Prostate gland (tissue), 2 donors: ENCODE data around the gene ATP2A2. TPM values are rescaled to one million over a fixed set of nuclear protein-coding genes. Genes with fewer than 3 reads are reported as not detected.

Experiments used
- DNase-seq: peaks from one replicate; pipeline ENCODE4 v3.0.0-alpha.2; 2019; ENCODE audit warnings: low spot score
- H3K27ac ChIP-seq, 2 donors: fragments of 200-600 bp; sonication (generic); 2 replicates each; pipeline ENCODE4 v1.5.1; 2017 to 2019
- H3K27me3 ChIP-seq: fragments of 200-600 bp; sonication (generic); replicated peaks from 2 replicates; pipeline ENCODE4 v1.5.1; 2019; ENCODE audit not compliant: insufficient read depth
- H3K36me3 ChIP-seq, 2 donors: fragments of 200-600 bp; sonication (generic); 1 replicate in 1 of 2; 2 replicates in 1 of 2; pipeline versions ENCODE4 v1.5.1 to v1.8.1; 2017 to 2019
- H3K4me1 ChIP-seq: fragments of 200-600 bp; sonication (generic); replicated peaks from 2 replicates; pipeline ENCODE4 v1.5.1; 2019
- H3K4me3 ChIP-seq, 2 donors: fragments of 200-600 bp; sonication (generic); 2 replicates each; pipeline ENCODE4 v1.5.1; 2017 to 2019
- H3K9me3 ChIP-seq: fragments of 200-600 bp; sonication (generic); 2 replicates; pipeline ENCODE4 v1.5.1; 2017
- CTCF ChIP-seq, 4 experiments: fragments of 200-600 bp in 2 of 4; fragments of 450-650 bp in 2 of 4; sonication (generic) in 2 of 4; IDR thresholded peaks; 1 replicate in 3 of 4; 2 replicates in 1 of 4; pipeline ENCODE4 v1.5.1; 2016 to 2019; ENCODE audit warnings: antibody characterized with exemption in 4 of 4, mild to moderate bottlenecking in 2 of 4, moderate library complexity in 2 of 4
- POLR2A ChIP-seq: fragments of 450-650 bp; IDR thresholded peaks from one replicate; pipeline ENCODE4 v1.6.1; 2016; ENCODE audit warnings: antibody characterized with exemption, mild to moderate bottlenecking
- POLR2AphosphoS5 ChIP-seq: sonication (generic); formaldehyde crosslinking; IDR thresholded peaks from one replicate; pipeline ENCODE4 v1.6.1; 2017; ENCODE audit warnings: antibody characterized with exemption
- WGBS: methylation state at CpG from one replicate; pipeline ENCODE4 v1.1.5; 2018; 5-methylcytosine and 5-hydroxymethylcytosine counted together
- intact Hi-C: fragments of 100-400 bp; cut with DNase I; formaldehyde crosslinking; loops from one replicate; pipeline ENCODE4 v1.14.2; 2022
- total RNA-seq, 2 donors: library from RNA; depleted of rRNA; stranded (reverse); fragments of >200 nt; gene quantifications; one replicate each; pipeline ENCODE4 v1.1.0, GENCODE V29; 2016

Gene ATP2A2
- total RNA-seq, 2 donors from 2014 or later = 121 to 209 TPM

GRCh38 chr12:110351119-110351518 lies 70.1 kb downstream of the ATP2A2 start:
- no peak overlapping the region for H3K4me3 ChIP-seq
- intact Hi-C loops = no loop called here
- no peaks in the 10 kb centered on the region for H3K36me3 ChIP-seq
- no peak overlapping the region for H3K27ac ChIP-seq
- 95% methylated on average over 8 of the region's 8 CpGs for WGBS
- no peak for DNase-seq
- TF ChIP-seq CTCF (IDR thresholded peaks at IDR 0.05) (no peak), POLR2A (no peak), POLR2AphosphoS5 (no peak)
- H3K27me3 ChIP-seq = no peaks in the 10 kb centered on the region
- no peaks in the 10 kb centered on the region for H3K9me3 ChIP-seq
- H3K4me1 ChIP-seq = peaks cover 24% of the 10 kb centered on the region

- no peak for DNase-seq
- intact Hi-C loops = no loop called here
Observed at GRCh38 chr12:110352401-110352800, 71.4 kb downstream of the ATP2A2 start.

GRCh38 chr12:110353211-110353965 lies 72.3 kb downstream of the ATP2A2 start:
- intact Hi-C loops = no loop called here
- no peaks in the 10 kb centered on the region for H3K27me3 ChIP-seq
- peaks cover 10% of the 10 kb centered on the region for H3K4me1 ChIP-seq
- H3K4me3 ChIP-seq = no peak overlapping the region
- H3K9me3 ChIP-seq = no peaks in the 10 kb centered on the region
- 84% methylated on average over 13 of the region's 13 CpGs for WGBS
- no peaks in the 10 kb centered on the region for H3K36me3 ChIP-seq
- no peak for DNase-seq
- TF ChIP-seq POLR2A (no peak), POLR2AphosphoS5 (no peak), CTCF (IDR thresholded peaks at IDR 0.05) (no peak)
- H3K27ac ChIP-seq = no peak overlapping the region

More at GRCh38 chr12:110352401-110352800, 71.4 kb downstream of the ATP2A2 start:
- Histone ChIP-seq H3K4me3 (no peak overlapping the region), H3K9me3 (no peaks in the 10 kb centered on the region), H3K27ac (no peak overlapping the region), H3K27me3 (no peaks in the 10 kb centered on the region), H3K4me1 (peaks cover 16% of the 10 kb centered on the region), H3K36me3 (no peaks in the 10 kb centered on the region)
- no peak for TF ChIP-seq POLR2A
- no peak for TF ChIP-seq CTCF (IDR thresholded peaks at IDR 0.05)
- TF ChIP-seq POLR2AphosphoS5 = no peak
- WGBS = 48% methylated on average over 3 of the region's 3 CpGs

GRCh38 chr12:110354172-110354780 lies 73.2 kb downstream of the ATP2A2 start:
- WGBS = 60% methylated on average over 7 of the region's 7 CpGs
- intact Hi-C loops = no loop called here
- Histone ChIP-seq H3K36me3 (no peaks in the 10 kb centered on the region), H3K4me3 (no peak overlapping the region), H3K27ac (peak overlapping the region in 1 of 2 donors; percentile 43), H3K27me3 (no peaks in the 10 kb centered on the region), H3K9me3 (no peaks in the 10 kb centered on the region), H3K4me1 (peaks cover 2% of the 10 kb centered on the region)
- no peak for DNase-seq
- TF ChIP-seq POLR2AphosphoS5 (no peak), POLR2A (no peak), CTCF (IDR thresholded peaks at IDR 0.05) (no peak)
